ENCODE measurements around the gene OR10A5. TPM values are rescaled to one million over a fixed set of nuclear protein-coding genes. Genes with fewer than 3 reads are reported as not detected.
"Not testable (repeated sequence)": the region's sequence is repeated elsewhere in the genome, so short reads cannot be mapped to it uniquely, and the experiment has no call there.

Gene OR10A5, protein sequence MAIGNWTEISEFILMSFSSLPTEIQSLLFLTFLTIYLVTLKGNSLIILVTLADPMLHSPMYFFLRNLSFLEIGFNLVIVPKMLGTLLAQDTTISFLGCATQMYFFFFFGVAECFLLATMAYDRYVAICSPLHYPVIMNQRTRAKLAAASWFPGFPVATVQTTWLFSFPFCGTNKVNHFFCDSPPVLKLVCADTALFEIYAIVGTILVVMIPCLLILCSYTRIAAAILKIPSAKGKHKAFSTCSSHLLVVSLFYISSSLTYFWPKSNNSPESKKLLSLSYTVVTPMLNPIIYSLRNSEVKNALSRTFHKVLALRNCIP
- not detected for total RNA-seq
- polyA plus RNA-seq = not detected
- long read RNA-seq, donor 1 = 0 reads
- long read RNA-seq, donor 2 = 0 reads
- long read RNA-seq, donor 3 = 0 reads
- long read RNA-seq, donor 4 = 0 reads
- long read RNA-seq, donor 5 = 0 reads
- long read RNA-seq, donor 6 = 0 reads
- long read RNA-seq, donor 7 = 0 reads
- long read RNA-seq, donor 8 = 0 reads
- long read RNA-seq, donor 9 = 0 reads
- long read RNA-seq, donor 10 = 0 reads

DNA sequence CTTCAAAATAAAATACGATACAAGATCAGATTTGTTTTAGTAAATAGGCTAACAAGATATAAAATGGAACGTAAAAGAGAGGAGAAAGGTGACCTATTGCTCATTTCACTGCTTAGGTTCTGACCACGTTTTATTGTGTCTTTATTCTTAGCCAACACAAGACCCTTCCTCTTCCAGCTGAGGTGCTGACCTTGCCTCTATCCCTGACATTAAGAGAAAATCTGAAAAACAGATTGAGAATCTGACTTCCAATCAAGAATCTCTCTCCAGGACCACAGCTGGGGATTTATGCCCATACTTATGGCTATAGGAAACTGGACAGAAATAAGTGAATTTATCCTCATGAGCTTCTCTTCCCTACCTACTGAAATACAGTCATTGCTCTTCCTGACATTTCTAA is at the start of gene OR10A5:
Gene OR10A5 (plus strand): TSS at position 301 of the 400 bp plus-strand sequence. CDS start 0 bp downstream, at position 301.
- no peaks in the 10 kb centered on the region for H3K27me3 ChIP-seq
- intact Hi-C loops (cut with DNase I; ENCODE audit: low total_unique reads) = no loop called here
- TF ChIP-seq POLR2AphosphoS5 (IDR thresholded peaks at IDR 0.05) (no peak), EP300 (IDR thresholded peaks at IDR 0.05) (no peak), POLR2A (IDR thresholded peaks at IDR 0.05) (no peak)
- TF ChIP-seq, protein P1, sequence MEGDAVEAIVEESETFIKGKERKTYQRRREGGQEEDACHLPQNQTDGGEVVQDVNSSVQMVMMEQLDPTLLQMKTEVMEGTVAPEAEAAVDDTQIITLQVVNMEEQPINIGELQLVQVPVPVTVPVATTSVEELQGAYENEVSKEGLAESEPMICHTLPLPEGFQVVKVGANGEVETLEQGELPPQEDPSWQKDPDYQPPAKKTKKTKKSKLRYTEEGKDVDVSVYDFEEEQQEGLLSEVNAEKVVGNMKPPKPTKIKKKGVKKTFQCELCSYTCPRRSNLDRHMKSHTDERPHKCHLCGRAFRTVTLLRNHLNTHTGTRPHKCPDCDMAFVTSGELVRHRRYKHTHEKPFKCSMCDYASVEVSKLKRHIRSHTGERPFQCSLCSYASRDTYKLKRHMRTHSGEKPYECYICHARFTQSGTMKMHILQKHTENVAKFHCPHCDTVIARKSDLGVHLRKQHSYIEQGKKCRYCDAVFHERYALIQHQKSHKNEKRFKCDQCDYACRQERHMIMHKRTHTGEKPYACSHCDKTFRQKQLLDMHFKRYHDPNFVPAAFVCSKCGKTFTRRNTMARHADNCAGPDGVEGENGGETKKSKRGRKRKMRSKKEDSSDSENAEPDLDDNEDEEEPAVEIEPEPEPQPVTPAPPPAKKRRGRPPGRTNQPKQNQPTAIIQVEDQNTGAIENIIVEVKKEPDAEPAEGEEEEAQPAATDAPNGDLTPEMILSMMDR (IDR thresholded peaks at IDR 0.05) = no peak
- no peak for DNase-seq
- H3K27ac ChIP-seq = no peak within 1 kb of the TSS
- no peak within 1 kb of the TSS for H3K4me3 ChIP-seq
- WGBS, 5 donors = 63 to 78% (median 74%) methylated on average over 3 of the region's 3 CpGs
- H3K36me3 ChIP-seq = no peaks in the 10 kb centered on the region
- no peaks in the 10 kb centered on the region for H3K4me1 ChIP-seq
- peaks cover 0 to 12% (median 0%) of the 10 kb centered on the region in 4 donors for H3K9me3 ChIP-seq

DNA sequence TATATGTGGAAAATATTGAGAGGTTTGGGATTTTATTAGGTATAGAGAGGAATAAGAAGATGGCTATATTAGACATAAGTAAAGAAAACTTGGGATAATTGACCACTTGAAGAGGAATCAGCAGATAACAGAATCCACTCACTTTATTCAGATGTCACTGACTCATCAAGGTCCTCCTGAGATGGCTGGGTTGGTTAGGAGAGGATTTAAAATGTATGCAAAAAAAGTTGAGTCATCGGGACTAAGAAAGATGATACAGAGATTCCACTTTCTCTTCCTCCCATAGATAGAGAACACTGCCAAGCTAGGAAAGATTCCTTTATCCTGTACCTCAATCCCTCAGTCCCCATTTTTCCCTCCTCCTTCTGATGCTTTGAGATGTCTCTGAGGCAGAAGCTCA is 46.1 kb upstream of the OR10A5 start, which contains the start of gene OR6A2:
Gene OR6A2 (minus strand): TSS at position 288 of the 400 bp plus-strand sequence. CDS start 3,981 bp downstream, outside the sequence.
- H3K4me3 ChIP-seq = no peak within 1 kb of the TSS
- 78 to 89% (median 87%) methylated on average over 1 of the region's 1 CpG for WGBS, 5 donors
- no peaks in the 10 kb centered on the region for H3K27me3 ChIP-seq
- peaks cover 0 to 20% (median 8%) of the 10 kb centered on the region in 4 donors for H3K9me3 ChIP-seq
- no peak for DNase-seq
- TF ChIP-seq POLR2A (IDR thresholded peaks at IDR 0.05) (no peak), EP300 (IDR thresholded peaks at IDR 0.05) (no peak), POLR2AphosphoS5 (IDR thresholded peaks at IDR 0.05) (no peak)
- TF ChIP-seq, protein P1 (IDR thresholded peaks at IDR 0.05) = no peak
- H3K36me3 ChIP-seq = no peaks in the 10 kb centered on the region
- H3K27ac ChIP-seq = no peak within 1 kb of the TSS
- intact Hi-C loops (cut with DNase I; ENCODE audit: low total_unique reads) = no loop called here
- H3K4me1 ChIP-seq = no peaks in the 10 kb centered on the region

DNA sequence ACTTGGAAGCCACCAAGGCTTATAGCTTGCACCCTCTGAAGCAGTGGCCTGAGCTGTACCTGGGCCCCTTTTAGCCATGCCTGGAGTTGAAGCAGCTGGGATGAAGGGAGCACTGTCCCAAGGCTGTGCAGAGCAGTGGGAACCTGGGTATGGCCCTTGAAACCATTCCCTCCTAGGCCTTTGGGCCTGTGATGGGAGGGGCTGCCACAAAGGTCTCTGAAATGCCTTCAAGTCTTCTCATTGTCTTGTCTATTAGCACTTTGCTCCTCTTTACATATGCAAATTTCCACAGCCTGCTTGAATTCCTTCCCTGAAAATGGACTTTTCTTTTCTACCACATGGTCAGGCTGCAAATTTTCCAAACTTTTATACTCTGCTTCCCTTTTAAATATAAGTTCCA is 44.4 kb upstream of the OR10A5 start:
- intact Hi-C loops (cut with DNase I; ENCODE audit: low total_unique reads) = not testable (repeated sequence)

DNA sequence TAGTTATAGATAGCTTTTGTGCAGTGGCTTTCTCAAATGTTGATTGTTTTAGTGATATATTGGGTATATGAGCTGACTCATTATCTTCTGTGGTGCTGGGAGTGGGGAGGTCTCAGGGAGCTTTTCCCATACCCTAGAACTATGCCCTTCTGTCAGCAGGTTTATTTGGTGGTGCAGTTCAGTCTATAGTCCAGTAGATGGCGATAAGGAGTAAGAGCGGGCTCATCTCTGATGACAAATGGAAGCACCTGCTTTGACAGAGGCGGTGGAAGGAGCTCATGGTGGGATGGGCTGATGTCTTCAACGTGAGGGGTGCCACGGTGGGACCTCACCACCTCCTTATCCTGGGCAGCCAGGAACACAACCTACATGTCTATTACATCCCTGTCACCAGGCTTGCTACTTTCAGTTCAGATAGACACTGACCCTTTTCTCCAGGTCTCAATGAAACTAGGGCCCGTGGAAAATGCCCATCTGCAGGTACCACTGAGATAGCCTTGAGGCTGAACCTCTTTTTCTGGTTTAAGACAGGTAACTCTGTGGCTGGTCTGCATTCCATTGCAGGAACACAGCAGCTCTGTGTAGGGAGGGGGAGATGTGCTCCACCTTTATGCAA is 33.0 kb upstream of the OR10A5 start:
- no peak overlapping the region for H3K4me3 ChIP-seq
- H3K36me3 ChIP-seq = no peaks in the 10 kb centered on the region
- H3K9me3 ChIP-seq = no peaks in the 10 kb centered on the region
- WGBS, 5 donors = 12 to 19% (median 18%) methylated on average over 6 of the region's 6 CpGs
- no peak for TF ChIP-seq POLR2A (IDR thresholded peaks at IDR 0.05)
- TF ChIP-seq, protein P1 (IDR thresholded peaks at IDR 0.05) = peak in 5 of 7 experiments; percentile 33 to 82 (median 77)
- H3K4me1 ChIP-seq = no peaks in the 10 kb centered on the region
- no peak overlapping the region for H3K27ac ChIP-seq
- intact Hi-C loops (cut with DNase I; ENCODE audit: low total_unique reads) = no loop called here
- peaks cover 0 to 10% (median 0%) of the 10 kb centered on the region in 3 donors for H3K27me3 ChIP-seq
- peak in 1 of 2 donors; percentile 46 for DNase-seq

More for the DNA sequence above, 44.4 kb upstream of the OR10A5 start:
- not testable (repeated sequence) for H3K27ac ChIP-seq, H3K27me3 ChIP-seq, H3K4me1 ChIP-seq, H3K4me3 ChIP-seq, H3K36me3 ChIP-seq, DNase-seq
- H3K9me3 ChIP-seq = peaks cover 0 to 20% (median 8%) of the 10 kb centered on the region in 4 donors
